Chondrocyte (in vitro differentiated cells): ENCODE measurements around the gene PPFIA3. TPM values are rescaled to one million over a fixed set of nuclear protein-coding genes. Genes with fewer than 3 reads are reported as not detected.
"Not testable (repeated sequence)": the region's sequence is repeated elsewhere in the genome, so short reads cannot be mapped to it uniquely, and the experiment has no call there.

Experiments used
- DNase-seq: peaks from one replicate; pipeline ENCODE4 v3.0.0; 2021; ENCODE audit warnings: mixed read lengths, low spot score
- H3K27ac Mint-ChIP-seq: one replicate; pipeline ENCODE4 v1.8.0; 2021; ENCODE audit warnings: mild to moderate bottlenecking, moderate library complexity, mixed read lengths; ENCODE audit not compliant: unreplicated experiment
- H3K27me3 Mint-ChIP-seq: 2 replicates; pipeline ENCODE4 v1.8.0; 2021; ENCODE audit warnings: low read depth, mixed read lengths
- H3K36me3 Mint-ChIP-seq: 2 replicates; pipeline ENCODE4 v1.8.0; 2021; ENCODE audit warnings: low read depth, mixed read lengths
- H3K4me1 Mint-ChIP-seq: 2 replicates; pipeline ENCODE4 v1.8.0; 2021; ENCODE audit warnings: low read depth, mild to moderate bottlenecking, mixed read lengths
- H3K4me3 Mint-ChIP-seq: one replicate; pipeline ENCODE4 v1.8.0; 2021; ENCODE audit warnings: mild to moderate bottlenecking, moderate library complexity, mixed read lengths; ENCODE audit not compliant: unreplicated experiment
- H3K9me3 Mint-ChIP-seq: 2 replicates; pipeline ENCODE4 v1.8.0; 2021; ENCODE audit warnings: low read depth, mixed read lengths
- total RNA-seq: library from RNA; stranded (reverse); gene quantifications from 3 replicates; pipeline ENCODE4 v1.2.1, GENCODE V29; 2021
- TF ChIP-seq, protein P1 (sequence below): fragments of 200-600 bp; sonication (generic); IDR thresholded peaks from 2 replicates; pipeline ENCODE4 v1.5.0; 2021; ENCODE audit warnings: antibody characterized with exemption, mild to moderate bottlenecking, moderate library complexity

Gene PPFIA3
- total RNA-seq, 1 donor from 2014 or later, result 13.9 TPM

DNA sequence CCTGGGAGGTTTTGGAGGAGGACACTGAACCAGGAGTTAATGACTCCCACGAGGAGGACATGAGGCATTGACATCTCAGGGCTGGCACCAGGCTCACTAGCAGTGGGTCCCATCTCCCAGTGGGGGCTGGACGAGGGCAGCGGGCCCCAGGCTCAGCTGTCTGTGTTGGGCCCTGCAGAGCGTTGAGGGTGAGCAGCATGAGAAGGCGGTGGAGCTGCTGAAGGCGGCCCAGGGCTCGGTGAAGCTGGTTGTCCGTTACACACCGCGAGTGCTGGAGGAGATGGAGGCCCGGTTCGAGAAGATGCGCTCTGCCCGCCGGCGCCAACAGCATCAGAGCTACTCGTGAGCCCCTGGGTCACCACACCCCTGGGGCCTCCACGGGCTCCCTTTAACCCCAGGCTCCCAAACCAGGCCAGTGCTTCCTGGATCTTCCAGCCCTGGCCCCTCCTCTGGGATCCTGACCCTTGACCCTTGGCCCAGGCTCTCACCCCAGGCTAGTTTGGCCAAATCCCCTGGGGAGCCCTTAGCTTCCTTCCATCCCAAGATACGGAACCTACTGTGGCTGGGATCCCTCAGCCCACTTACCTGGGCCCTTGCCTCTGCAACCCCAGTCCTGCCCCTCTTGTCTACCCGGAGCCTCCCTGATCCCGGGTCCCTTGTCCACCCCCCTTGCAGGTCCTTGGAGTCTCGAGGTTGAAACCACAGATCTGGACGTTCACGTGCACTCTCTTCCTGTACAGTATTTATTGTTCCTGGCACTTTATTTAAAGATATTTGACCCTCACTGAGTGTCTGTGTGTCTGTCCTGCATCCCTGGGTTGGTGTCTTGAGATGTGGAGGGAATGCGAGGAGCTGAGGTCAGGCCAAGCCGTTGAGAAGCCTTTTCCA, 1.4 kb upstream of the PPFIA3 start:
- no peak for DNase-seq

DNA sequence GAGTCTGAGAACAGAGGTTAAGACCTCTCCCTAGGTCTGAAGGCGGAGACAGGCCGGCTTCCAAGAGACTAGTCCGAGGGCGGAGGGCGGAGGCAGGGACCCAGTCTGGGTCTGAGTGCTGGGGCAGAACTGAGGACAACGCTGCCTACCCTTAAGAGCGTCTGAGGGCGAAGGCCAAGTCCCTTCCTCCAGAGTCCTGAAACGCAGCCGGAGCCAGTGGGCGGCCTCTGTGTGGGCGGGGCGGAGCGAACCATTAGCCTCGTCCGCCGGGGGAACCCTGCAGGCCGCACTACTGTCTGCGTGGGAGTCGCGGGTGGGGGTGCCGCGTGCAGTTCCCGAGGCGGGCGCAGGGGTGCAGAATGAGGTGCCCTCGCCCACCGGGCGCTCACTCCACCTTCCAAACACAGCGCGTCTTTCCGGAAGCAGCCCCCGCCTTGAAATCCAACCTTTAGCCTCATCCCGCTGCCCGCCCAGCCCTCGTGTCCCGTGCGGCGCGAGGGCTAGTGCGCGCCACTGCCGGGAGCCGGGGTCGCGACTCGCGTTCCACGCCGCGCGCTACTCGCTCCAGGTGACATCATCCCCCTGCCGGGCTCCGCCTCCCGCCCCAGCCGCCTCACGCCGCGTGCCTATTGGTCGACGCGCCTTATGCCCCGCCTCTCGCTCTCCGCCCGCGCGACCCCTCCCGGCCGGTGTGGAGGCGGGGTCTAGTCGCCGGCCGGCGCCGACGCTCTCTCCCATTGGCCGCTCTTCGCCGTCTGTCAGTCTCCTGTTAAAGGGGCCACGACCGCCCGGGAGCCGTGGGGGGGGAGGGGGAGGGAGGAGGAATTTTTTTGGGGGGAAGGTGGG, 556 bp upstream of the PPFIA3 start, which contains the start of gene C19orf73:
Gene C19orf73, minus strand, starts transcription at position 579 of the 846 bp plus-strand sequence. Its CDS starts 121 bp downstream, at position 458.
- TF ChIP-seq, protein P1, sequence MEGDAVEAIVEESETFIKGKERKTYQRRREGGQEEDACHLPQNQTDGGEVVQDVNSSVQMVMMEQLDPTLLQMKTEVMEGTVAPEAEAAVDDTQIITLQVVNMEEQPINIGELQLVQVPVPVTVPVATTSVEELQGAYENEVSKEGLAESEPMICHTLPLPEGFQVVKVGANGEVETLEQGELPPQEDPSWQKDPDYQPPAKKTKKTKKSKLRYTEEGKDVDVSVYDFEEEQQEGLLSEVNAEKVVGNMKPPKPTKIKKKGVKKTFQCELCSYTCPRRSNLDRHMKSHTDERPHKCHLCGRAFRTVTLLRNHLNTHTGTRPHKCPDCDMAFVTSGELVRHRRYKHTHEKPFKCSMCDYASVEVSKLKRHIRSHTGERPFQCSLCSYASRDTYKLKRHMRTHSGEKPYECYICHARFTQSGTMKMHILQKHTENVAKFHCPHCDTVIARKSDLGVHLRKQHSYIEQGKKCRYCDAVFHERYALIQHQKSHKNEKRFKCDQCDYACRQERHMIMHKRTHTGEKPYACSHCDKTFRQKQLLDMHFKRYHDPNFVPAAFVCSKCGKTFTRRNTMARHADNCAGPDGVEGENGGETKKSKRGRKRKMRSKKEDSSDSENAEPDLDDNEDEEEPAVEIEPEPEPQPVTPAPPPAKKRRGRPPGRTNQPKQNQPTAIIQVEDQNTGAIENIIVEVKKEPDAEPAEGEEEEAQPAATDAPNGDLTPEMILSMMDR, result peak; percentile 43
- no peaks in the 10 kb centered on the region for H3K36me3 Mint-ChIP-seq
- H3K27me3 Mint-ChIP-seq, result no peaks in the 10 kb centered on the region
- peak within 1 kb of the TSS; percentile 83 for H3K4me3 Mint-ChIP-seq
- peak within 1 kb of the TSS; percentile 93 for H3K27ac Mint-ChIP-seq
- no peaks in the 10 kb centered on the region for H3K9me3 Mint-ChIP-seq
- peaks cover 31% of the 10 kb centered on the region for H3K4me1 Mint-ChIP-seq
- peak; percentile 99 for DNase-seq

More for the DNA sequence above, 1.4 kb upstream of the PPFIA3 start:
- TF ChIP-seq, protein P1, result no peak
- H3K27ac Mint-ChIP-seq, result peak overlapping the region; percentile 93
- no peaks in the 10 kb centered on the region for H3K36me3 Mint-ChIP-seq
- H3K4me1 Mint-ChIP-seq, result peaks cover 37% of the 10 kb centered on the region
- H3K27me3 Mint-ChIP-seq, result no peaks in the 10 kb centered on the region
- H3K9me3 Mint-ChIP-seq, result no peaks in the 10 kb centered on the region
- peak overlapping the region; percentile 83 for H3K4me3 Mint-ChIP-seq

DNA sequence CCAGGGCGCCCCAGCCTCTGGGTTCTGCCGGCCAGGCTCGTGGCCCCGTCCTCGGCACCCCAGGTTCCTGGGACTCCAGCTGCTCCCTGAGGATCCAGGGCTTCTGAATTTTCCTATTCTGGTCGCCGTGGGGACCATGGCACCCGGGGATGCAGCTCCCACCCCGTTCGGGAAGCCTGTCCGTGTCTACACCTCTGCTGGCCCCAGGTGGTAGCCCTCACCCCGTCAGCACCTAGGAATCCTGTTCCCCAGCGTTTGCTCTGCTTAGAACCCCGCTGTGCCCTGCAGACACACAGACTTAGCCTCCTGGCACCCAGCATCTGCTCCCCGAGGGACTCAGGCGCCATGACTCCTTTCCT, 960 bp downstream of the PPFIA3 start:
- H3K36me3 Mint-ChIP-seq, result no peaks in the 10 kb centered on the region
- no peaks in the 10 kb centered on the region for H3K9me3 Mint-ChIP-seq
- H3K4me3 Mint-ChIP-seq, result no peak overlapping the region
- TF ChIP-seq, protein P1, result no peak
- no peaks in the 10 kb centered on the region for H3K27me3 Mint-ChIP-seq
- no peak for DNase-seq
- H3K4me1 Mint-ChIP-seq, result peaks cover 23% of the 10 kb centered on the region
- H3K27ac Mint-ChIP-seq, result no peak overlapping the region

DNA sequence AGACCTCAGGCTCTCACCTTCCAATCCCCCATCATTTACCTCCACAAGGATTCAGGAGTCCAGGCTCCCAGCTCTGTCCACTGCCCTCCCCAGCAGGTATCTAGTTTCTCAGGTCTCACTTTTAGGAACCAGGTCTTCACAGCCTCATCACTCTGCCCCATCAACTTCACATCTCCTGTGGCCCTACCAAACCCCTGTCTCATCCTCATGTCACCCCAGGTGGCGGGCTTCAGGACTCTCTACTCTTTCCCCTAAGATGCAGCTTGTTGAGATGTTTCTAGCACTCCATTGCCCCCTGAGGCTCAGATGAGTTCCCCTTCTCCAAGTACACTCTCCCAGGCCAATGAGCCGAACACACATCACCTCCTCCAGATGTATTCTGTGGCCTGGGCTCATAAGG, 1.5 kb downstream of the PPFIA3 start:
- Mint-ChIP-seq H3K4me3 (no peak overlapping the region), H3K4me1 (peaks cover 23% of the 10 kb centered on the region), H3K9me3 (no peaks in the 10 kb centered on the region), H3K36me3 (no peaks in the 10 kb centered on the region), H3K27ac (no peak overlapping the region), H3K27me3 (no peaks in the 10 kb centered on the region)
- DNase-seq, result no peak
- TF ChIP-seq, protein P1, result no peak

DNA sequence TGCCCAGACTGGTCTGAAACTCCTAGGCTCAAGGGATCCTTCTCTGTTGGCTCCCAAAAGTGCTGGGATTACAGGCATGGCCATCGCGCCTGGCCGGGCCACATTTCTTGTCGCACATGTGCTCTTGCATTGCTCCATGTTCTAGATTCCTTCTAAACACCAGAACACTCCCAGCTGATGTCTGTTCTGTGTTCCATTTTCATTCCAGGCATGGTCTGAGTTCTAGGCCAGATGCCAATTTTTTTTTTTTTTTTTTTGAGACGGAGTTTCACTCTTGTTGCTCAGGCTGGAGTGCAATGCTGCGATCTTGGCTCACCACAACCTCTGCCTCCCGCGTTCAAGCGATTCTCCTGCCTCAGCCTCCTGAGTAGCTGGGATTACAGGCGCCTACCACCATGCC, 2.5 kb downstream of the PPFIA3 start:
- H3K4me1 Mint-ChIP-seq, result peaks cover 19% of the 10 kb centered on the region
- not testable (repeated sequence) for DNase-seq, H3K27ac Mint-ChIP-seq, H3K27me3 Mint-ChIP-seq, H3K9me3 Mint-ChIP-seq, H3K36me3 Mint-ChIP-seq, H3K4me3 Mint-ChIP-seq

DNA sequence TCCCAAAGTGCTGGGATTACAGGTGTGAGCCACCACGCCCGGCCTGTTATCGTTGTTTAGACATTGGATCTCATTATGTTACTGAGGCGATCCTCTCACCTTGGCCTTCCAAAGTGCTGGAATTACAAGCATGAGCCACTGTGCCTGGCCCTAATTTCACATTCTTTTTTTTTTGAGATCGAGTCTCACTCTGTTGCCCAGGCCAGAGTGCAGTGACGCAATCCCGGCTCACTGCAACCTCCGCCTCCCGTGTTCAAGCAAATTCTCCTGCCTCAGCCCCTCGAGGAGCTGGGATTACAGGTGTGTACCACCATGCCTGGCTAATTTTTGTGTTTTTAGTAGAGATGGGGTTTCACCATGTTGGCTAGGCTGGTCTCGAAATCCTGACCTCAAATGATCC, 3.9 kb downstream of the PPFIA3 start:
- not testable (repeated sequence) for H3K27ac Mint-ChIP-seq, DNase-seq, H3K27me3 Mint-ChIP-seq, H3K4me3 Mint-ChIP-seq, H3K9me3 Mint-ChIP-seq, H3K36me3 Mint-ChIP-seq
- peaks cover 14% of the 10 kb centered on the region for H3K4me1 Mint-ChIP-seq
